Parathyroid adenoma (tissue), 2 donors: ENCODE data around the gene ARHGEF3.
A peak's percentile ranks its signal among the peaks of the same experiment; 100 is the strongest.

Source experiments
- H2AFZ ChIP-seq: fragments of 300-600 bp; sonication (generic); one replicate; pipeline ENCODE4 v1.7.0; 2017; ENCODE audit warnings: antibody characterized with exemption, mild to moderate bottlenecking
- H3K27ac ChIP-seq: fragments of 300-600 bp; sonication (generic); one replicate; pipeline ENCODE4 v1.7.0; 2017
- H3K27me3 ChIP-seq: fragments of 300-600 bp; sonication (generic); one replicate; pipeline ENCODE4 v1.7.0; 2017; ENCODE audit warnings: low read length; ENCODE audit not compliant: control insufficient read depth, insufficient read depth
- H3K36me3 ChIP-seq: fragments of 300-600 bp; sonication (generic); one replicate; pipeline ENCODE4 v1.7.0; 2017; ENCODE audit warnings: low read length; ENCODE audit not compliant: control insufficient read depth, insufficient read depth
- H3K4me1 ChIP-seq: fragments of 300-600 bp; sonication (generic); one replicate; pipeline ENCODE4 v1.7.0; 2017; ENCODE audit warnings: control low read depth
- H3K4me2 ChIP-seq: fragments of 300-600 bp; sonication (generic); one replicate; pipeline ENCODE4 v1.7.0; 2017; ENCODE audit warnings: low read length
- H3K4me3 ChIP-seq: fragments of 300-600 bp; sonication (generic); one replicate; pipeline ENCODE4 v1.7.0; 2017; ENCODE audit warnings: low read depth, low read length
- H3K79me2 ChIP-seq: fragments of 300-600 bp; sonication (generic); one replicate; pipeline ENCODE4 v1.7.0; 2017; ENCODE audit warnings: control low read depth
- H3K9ac ChIP-seq: fragments of 300-600 bp; sonication (generic); one replicate; pipeline ENCODE4 v1.7.0; 2017; ENCODE audit warnings: mild to moderate bottlenecking
- H3K9me3 ChIP-seq: fragments of 300-600 bp; sonication (generic); one replicate; pipeline ENCODE4 v1.7.0; 2017; ENCODE audit warnings: low read length; ENCODE audit not compliant: control insufficient read depth
- CTCF ChIP-seq: fragments of 300-600 bp; sonication (generic); IDR thresholded peaks from one replicate; pipeline ENCODE4 v1.7.0; 2017; ENCODE audit warnings: antibody characterized with exemption, mild to moderate bottlenecking
- donor health status: primary hyperparathyroidism.

ARHGEF3 gene

GRCh38 chr3:56823421-56823926 is 21.7 kb upstream of the ARHGEF3 start:
- Histone ChIP-seq H3K79me2 (peaks cover 5% of the 10 kb centered on the region), H3K4me2 (peak overlapping the region; percentile 21), H3K9ac (no peak overlapping the region), H3K9me3 (no peaks in the 10 kb centered on the region), H3K4me1 (peaks cover 19% of the 10 kb centered on the region), H2AFZ (no peak overlapping the region), H3K27ac (peak overlapping the region; percentile 11), H3K27me3 (no peaks in the 10 kb centered on the region), H3K36me3 (no peaks in the 10 kb centered on the region), H3K4me3 (no peak overlapping the region)
- TF ChIP-seq CTCF: no peak

GRCh38 chr3:56822501-56822900 is 20.8 kb upstream of the ARHGEF3 start:
- Histone ChIP-seq H3K27me3 (no peaks in the 10 kb centered on the region), H3K36me3 (no peaks in the 10 kb centered on the region), H3K9me3 (no peaks in the 10 kb centered on the region), H3K4me1 (peaks cover 22% of the 10 kb centered on the region), H2AFZ (no peak overlapping the region), H3K9ac (no peak overlapping the region), H3K27ac (no peak overlapping the region), H3K4me3 (no peak overlapping the region), H3K4me2 (no peak overlapping the region), H3K79me2 (peaks cover 7% of the 10 kb centered on the region)
- no peak for TF ChIP-seq CTCF

- Histone ChIP-seq H3K27ac (no peak overlapping the region), H3K36me3 (no peaks in the 10 kb centered on the region), H2AFZ (no peak overlapping the region), H3K9me3 (no peaks in the 10 kb centered on the region), H3K9ac (no peak overlapping the region), H3K4me2 (no peak overlapping the region), H3K4me3 (no peak overlapping the region), H3K4me1 (peaks cover 28% of the 10 kb centered on the region), H3K79me2 (peaks cover 24% of the 10 kb centered on the region), H3K27me3 (no peaks in the 10 kb centered on the region)
- TF ChIP-seq CTCF: no peak
Observed at GRCh38 chr3:56819016-56819809, 17.5 kb upstream of the ARHGEF3 start.

- H3K79me2 ChIP-seq: peaks cover 24% of the 10 kb centered on the region
- no peak overlapping the region for H3K27ac ChIP-seq
- H3K9ac ChIP-seq: no peak overlapping the region
- no peaks in the 10 kb centered on the region for H3K9me3 ChIP-seq
- no peaks in the 10 kb centered on the region for H3K36me3 ChIP-seq
- H3K4me3 ChIP-seq: no peak overlapping the region
- H3K27me3 ChIP-seq: no peaks in the 10 kb centered on the region
- TF ChIP-seq CTCF: no peak
- H2AFZ ChIP-seq: peak overlapping the region; percentile 17
- H3K4me1 ChIP-seq: peaks cover 28% of the 10 kb centered on the region
- no peak overlapping the region for H3K4me2 ChIP-seq
Observed at GRCh38 chr3:56818156-56818985, 16.6 kb upstream of the ARHGEF3 start.
